Measurements from ENCODE around the gene PDXK. TPM values are rescaled to one million over a fixed set of nuclear protein-coding genes. Genes with fewer than 3 reads are reported as not detected.

The PDXK gene
- total and polyA plus RNA-seq, 10 of the 15 experiments (the other 5 are each of a cell fraction or from before 2014, with no cell fraction given) = 3.7 to 141 (median 60.0) TPM

- TF ChIP-seq SPI1 (IDR thresholded peaks at IDR 0.05; ENCODE audit: borderline replicate concordance, insufficient read depth, low read depth, low read length) (no peak), DPF2 (IDR thresholded peaks at IDR 0.05) (peak; percentile 97), HCFC1 (IDR thresholded peaks at IDR 0.05; ENCODE audit: low read length) (no peak), ATF7 (IDR thresholded peaks at IDR 0.05; ENCODE audit: low read depth) (peak; percentile 94), BRCA1 (IDR thresholded peaks at IDR 0.05; ENCODE audit: low read depth, low read length) (no peak), SIX5 (IDR thresholded peaks at IDR 0.05; ENCODE audit: low read depth, low read length, severe bottlenecking) (no peak), NRF1 (conservative IDR thresholded peaks at IDR 0.05; ENCODE audit: low read depth, low read length) (no peak), ZNF622 (IDR thresholded peaks at IDR 0.05) (no peak), MTA2 (IDR thresholded peaks at IDR 0.05; ENCODE audit: low read depth) (peak; percentile 97), IKZF2 (IDR thresholded peaks at IDR 0.05) (peak; percentile 73 to 81), IKZF1 (conservative IDR thresholded peaks at IDR 0.05) (peak; percentile 85), BACH1 (IDR thresholded peaks at IDR 0.05; ENCODE audit: borderline replicate concordance) (no peak; the same call in 1 of the 2 replicates), NFYB (IDR thresholded peaks at IDR 0.05; ENCODE audit: insufficient read depth, low read depth, low read length) (no peak), NFIC (IDR thresholded peaks at IDR 0.05; ENCODE audit: low read depth, low read length) (no peak), ASH2L (IDR thresholded peaks at IDR 0.05; ENCODE audit: borderline replicate concordance, low read depth) (no peak), RELA (IDR thresholded peaks at IDR 0.05; ENCODE audit: borderline replicate concordance, partially characterized antibody) (no peak), YY1 (IDR thresholded peaks at IDR 0.05; ENCODE audit: low read depth, low read length) (no peak), MYB (IDR thresholded peaks at IDR 0.05; ENCODE audit: borderline replicate concordance, low read depth, low read length) (no peak), TCF3 (IDR thresholded peaks at IDR 0.05; ENCODE audit: borderline replicate concordance, insufficient read depth, low read depth, low read length) (peak; percentile 80; the same call in 1 of the 2 replicates), POLR2AphosphoS5 (IDR thresholded peaks at IDR 0.05; ENCODE audit: low read length) (no peak), RAD21 (IDR thresholded peaks at IDR 0.05; ENCODE audit: insufficient read depth, low read depth, low read length) (no peak), RB1 (IDR thresholded peaks at IDR 0.05; ENCODE audit: borderline replicate concordance) (no peak; the same call in 1 of the 2 replicates), CTCF (IDR thresholded peaks at IDR 0.05 in 2 of 3, conservative IDR thresholded peaks at IDR 0.05 in 1 of 3; ENCODE audit: control insufficient read depth in 2 of 3, extremely low read depth in 1 of 3, insufficient read depth in 1 of 3, low read depth in 3 of 3, low read length in 3 of 3) (no peak)
- TF ChIP-seq, protein P1, sequence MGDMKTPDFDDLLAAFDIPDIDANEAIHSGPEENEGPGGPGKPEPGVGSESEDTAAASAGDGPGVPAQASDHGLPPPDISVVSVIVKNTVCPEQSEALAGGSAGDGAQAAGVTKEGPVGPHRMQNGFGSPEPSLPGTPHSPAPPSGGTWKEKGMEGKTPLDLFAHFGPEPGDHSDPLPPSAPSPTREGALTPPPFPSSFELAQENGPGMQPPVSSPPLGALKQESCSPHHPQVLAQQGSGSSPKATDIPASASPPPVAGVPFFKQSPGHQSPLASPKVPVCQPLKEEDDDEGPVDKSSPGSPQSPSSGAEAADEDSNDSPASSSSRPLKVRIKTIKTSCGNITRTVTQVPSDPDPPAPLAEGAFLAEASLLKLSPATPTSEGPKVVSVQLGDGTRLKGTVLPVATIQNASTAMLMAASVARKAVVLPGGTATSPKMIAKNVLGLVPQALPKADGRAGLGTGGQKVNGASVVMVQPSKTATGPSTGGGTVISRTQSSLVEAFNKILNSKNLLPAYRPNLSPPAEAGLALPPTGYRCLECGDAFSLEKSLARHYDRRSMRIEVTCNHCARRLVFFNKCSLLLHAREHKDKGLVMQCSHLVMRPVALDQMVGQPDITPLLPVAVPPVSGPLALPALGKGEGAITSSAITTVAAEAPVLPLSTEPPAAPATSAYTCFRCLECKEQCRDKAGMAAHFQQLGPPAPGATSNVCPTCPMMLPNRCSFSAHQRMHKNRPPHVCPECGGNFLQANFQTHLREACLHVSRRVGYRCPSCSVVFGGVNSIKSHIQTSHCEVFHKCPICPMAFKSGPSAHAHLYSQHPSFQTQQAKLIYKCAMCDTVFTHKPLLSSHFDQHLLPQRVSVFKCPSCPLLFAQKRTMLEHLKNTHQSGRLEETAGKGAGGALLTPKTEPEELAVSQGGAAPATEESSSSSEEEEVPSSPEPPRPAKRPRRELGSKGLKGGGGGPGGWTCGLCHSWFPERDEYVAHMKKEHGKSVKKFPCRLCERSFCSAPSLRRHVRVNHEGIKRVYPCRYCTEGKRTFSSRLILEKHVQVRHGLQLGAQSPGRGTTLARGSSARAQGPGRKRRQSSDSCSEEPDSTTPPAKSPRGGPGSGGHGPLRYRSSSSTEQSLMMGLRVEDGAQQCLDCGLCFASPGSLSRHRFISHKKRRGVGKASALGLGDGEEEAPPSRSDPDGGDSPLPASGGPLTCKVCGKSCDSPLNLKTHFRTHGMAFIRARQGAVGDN (IDR thresholded peaks at IDR 0.05) = no peak
- TF ChIP-seq, protein P2, sequence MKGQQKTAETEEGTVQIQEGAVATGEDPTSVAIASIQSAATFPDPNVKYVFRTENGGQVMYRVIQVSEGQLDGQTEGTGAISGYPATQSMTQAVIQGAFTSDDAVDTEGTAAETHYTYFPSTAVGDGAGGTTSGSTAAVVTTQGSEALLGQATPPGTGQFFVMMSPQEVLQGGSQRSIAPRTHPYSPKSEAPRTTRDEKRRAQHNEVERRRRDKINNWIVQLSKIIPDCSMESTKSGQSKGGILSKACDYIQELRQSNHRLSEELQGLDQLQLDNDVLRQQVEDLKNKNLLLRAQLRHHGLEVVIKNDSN (IDR thresholded peaks at IDR 0.05; ENCODE audit: borderline replicate concordance, extremely low read length, insufficient read depth, low read depth, low read length) = no peak
These were observed 2.4 kb upstream of the PDXK start (continued) for GRCh38 chr21:43716376-43717165.

Measured in GM12878 (cell line).